Measurements from ENCODE around the gene MICA.

Gene MICA

GRCh38 chr6:31462026-31462963, 58.9 kb downstream of the MICA start:
- DNase-seq: no peak

- DNase-seq: no peak
Measured at GRCh38 chr6:31462964-31463870, 59.8 kb downstream of the MICA start.

GRCh38 chr6:31464252-31465184, 61.1 kb downstream of the MICA start:
- no peak for DNase-seq

All from SIG-M5 (cell line).